ENCODE data around the gene FOXE3.

The FOXE3 gene

DNA sequence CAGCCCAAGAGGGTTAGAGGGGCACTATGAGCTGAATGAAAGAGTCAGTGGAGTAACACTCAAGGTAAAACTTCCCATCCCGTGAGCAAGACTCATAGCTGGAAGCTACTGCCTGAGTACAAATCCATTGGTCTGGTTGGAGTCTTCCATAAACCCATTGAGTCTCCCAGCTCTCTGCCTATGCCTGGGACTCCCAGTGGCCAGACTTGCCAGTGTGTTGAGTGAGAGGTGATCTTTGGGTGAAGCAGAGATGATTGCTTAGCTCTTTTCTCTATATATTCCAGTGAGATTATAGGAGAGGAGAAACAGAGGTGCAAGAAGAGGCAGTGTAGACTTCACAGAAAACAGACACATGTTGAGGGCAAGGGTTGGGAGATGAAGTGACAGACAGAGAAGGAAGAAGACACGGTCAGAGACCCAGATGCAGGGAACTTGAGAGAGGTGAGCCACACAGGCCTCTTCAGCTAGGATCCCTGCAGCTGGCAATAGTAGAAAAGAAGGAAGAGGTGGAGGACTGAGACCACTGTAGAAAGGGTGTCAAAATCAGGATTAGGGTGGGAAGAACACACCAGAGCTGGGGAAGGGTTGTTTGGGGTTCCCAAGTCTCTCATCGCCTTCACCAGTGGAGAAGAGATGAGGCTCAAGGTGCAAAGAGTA is 25.5 kb downstream of the FOXE3 start:
- H3K4me3 ChIP-seq (ENCODE audit: low read depth, low read length): no peak overlapping the region
- TF ChIP-seq, protein P1, sequence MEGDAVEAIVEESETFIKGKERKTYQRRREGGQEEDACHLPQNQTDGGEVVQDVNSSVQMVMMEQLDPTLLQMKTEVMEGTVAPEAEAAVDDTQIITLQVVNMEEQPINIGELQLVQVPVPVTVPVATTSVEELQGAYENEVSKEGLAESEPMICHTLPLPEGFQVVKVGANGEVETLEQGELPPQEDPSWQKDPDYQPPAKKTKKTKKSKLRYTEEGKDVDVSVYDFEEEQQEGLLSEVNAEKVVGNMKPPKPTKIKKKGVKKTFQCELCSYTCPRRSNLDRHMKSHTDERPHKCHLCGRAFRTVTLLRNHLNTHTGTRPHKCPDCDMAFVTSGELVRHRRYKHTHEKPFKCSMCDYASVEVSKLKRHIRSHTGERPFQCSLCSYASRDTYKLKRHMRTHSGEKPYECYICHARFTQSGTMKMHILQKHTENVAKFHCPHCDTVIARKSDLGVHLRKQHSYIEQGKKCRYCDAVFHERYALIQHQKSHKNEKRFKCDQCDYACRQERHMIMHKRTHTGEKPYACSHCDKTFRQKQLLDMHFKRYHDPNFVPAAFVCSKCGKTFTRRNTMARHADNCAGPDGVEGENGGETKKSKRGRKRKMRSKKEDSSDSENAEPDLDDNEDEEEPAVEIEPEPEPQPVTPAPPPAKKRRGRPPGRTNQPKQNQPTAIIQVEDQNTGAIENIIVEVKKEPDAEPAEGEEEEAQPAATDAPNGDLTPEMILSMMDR (IDR thresholded peaks at IDR 0.05; ENCODE audit: control insufficient read depth, extremely low read depth, insufficient read depth): no peak
- DNase-seq (ENCODE audit: low read depth): no peak

GRCh38 chr1:47442202-47442601 is 26.1 kb downstream of the FOXE3 start:
- TF ChIP-seq, protein P1 (IDR thresholded peaks at IDR 0.05; ENCODE audit: control insufficient read depth, extremely low read depth, insufficient read depth): no peak
- no peak for DNase-seq (ENCODE audit: low read depth)
- no peak overlapping the region for H3K4me3 ChIP-seq (ENCODE audit: low read depth, low read length)

DNA sequence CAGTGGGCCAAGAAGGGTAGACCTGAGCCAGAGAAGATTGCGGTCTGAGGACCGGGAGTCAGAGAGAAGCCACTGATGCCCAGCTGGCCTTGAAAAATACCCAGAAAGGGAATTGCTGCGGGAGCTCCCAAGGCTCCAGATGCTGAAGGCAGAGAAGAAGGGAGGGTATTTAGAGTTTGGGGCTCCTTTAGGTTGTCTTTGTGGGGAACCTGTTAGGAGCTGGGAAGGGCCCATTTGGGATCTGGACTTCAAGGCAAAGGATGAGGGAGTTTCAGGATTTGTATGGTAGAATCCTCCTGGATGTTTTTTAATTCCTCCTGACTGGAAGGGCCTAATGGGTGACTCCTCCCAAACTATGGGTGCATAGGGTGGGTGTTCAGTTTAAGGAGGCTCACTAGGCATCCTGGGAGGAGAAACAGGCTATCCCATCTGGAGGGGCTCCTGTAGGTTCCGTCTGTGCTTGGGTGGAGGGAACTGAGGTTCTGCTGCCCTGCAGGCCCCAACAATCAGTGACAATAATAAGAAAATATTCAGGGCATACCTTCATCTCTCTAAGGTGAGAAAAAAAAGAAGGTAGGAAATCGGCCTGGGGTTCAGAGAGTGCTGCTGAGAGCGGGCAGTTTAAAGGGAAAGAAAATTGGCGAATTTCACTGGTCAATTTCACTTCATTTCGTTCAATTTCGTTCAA is 26.9 kb downstream of the FOXE3 start:
- no peak overlapping the region for H3K4me3 ChIP-seq (ENCODE audit: low read depth, low read length)
- no peak for DNase-seq (ENCODE audit: low read depth)
- TF ChIP-seq, protein P1 (IDR thresholded peaks at IDR 0.05; ENCODE audit: control insufficient read depth, extremely low read depth, insufficient read depth): no peak

DNA sequence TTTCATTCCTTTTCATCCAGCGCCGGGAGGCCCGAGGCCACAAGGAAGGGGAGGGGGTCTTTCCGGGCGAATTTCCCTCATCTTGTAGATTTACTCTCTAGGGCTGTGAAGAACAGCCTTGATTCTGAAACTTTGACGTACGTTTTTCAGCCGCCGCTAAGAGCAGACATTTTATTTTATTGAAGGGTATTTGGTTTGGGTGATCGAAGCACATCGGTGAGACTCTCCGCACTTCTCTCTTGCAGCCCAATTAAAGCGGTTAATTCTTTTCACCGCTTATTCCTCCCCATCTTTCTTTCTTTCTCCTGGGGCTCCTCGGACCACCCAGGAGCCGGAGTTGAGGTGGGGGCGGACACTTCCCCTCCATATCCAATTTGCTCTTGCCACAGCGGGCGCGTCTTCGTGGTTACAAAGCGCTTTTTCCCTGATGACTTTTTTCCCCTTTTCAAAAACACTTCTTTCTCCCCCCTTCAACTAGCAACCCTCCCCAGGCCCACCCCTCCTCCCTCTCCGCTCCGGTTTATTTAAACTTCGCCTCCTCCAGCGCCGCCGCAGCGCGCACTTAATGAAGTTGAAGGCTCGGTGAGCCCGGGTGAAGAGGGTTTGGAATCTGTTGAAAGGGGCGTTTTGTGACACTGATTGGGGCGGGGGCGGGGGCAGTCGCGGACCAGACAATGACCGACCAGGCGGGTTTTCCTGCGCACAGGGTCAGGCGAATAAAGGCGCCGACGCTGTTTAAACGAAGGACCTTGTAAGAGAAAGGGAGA is 27.6 kb downstream of the FOXE3 start:
- H3K4me3 ChIP-seq (ENCODE audit: low read depth, low read length): no peak overlapping the region
- TF ChIP-seq, protein P1 (IDR thresholded peaks at IDR 0.05; ENCODE audit: control insufficient read depth, extremely low read depth, insufficient read depth): no peak
- DNase-seq (ENCODE audit: low read depth): no peak

- H3K4me3 ChIP-seq (ENCODE audit: low read depth, low read length): no peak overlapping the region
- TF ChIP-seq, protein P1 (IDR thresholded peaks at IDR 0.05; ENCODE audit: control insufficient read depth, extremely low read depth, insufficient read depth): no peak
- no peak for DNase-seq (ENCODE audit: low read depth)
Observed at GRCh38 chr1:47444297-47444561, 28.1 kb downstream of the FOXE3 start.

GRCh38 chr1:47444562-47445465 is 28.7 kb downstream of the FOXE3 start:
- DNase-seq (ENCODE audit: low read depth): no peak
- TF ChIP-seq, protein P1 (IDR thresholded peaks at IDR 0.05; ENCODE audit: control insufficient read depth, extremely low read depth, insufficient read depth): no peak
- no peak overlapping the region for H3K4me3 ChIP-seq (ENCODE audit: low read depth, low read length)

Data from LNCaP clone FGC (cell line).